Measurements from ENCODE around the gene CIDEA.

GRCh38 chr18:12291690-12292089 lies 37.5 kb downstream of the CIDEA start:
- TF ChIP-seq EP300 (IDR thresholded peaks at IDR 0.05; ENCODE audit: borderline replicate concordance) (no peak), NFIC (IDR thresholded peaks at IDR 0.05) (no peak), TAF1 (IDR thresholded peaks at IDR 0.05; ENCODE audit: low read depth) (no peak), CEBPB (IDR thresholded peaks at IDR 0.05) (no peak), FOXM1 (IDR thresholded peaks at IDR 0.05; ENCODE audit: borderline replicate concordance, low read depth) (no peak), MAX (IDR thresholded peaks at IDR 0.05) (no peak)
